A549 (cell line): ENCODE measurements around the gene CTNNA1. TPM values are rescaled to one million over a fixed set of nuclear protein-coding genes. Genes with fewer than 3 reads are reported as not detected.

Experiments used
- ATAC-seq, 2 experiments: fragments of 200-7000 bp in 1 of 2; fragments of >200 bp in 1 of 2; cut with Nextera tagmentation in 1 of 2; cut with Tn5 transposase in 1 of 2; 3 replicates each; pipeline versions ENCODE4 v1.8.0 to v1.9.1; 2018 to 2020; ENCODE audit warnings: mild to moderate bottlenecking in 1 of 2, moderate library complexity in 1 of 2
- CTCF ChIA-PET: fragments of 300-600 bp; sonication (Branson Sonifier 250); formaldehyde crosslinking; extraction: SDS; loops from one replicate; lab custom pipeline; 2021; ENCODE audit warnings: antibody characterized with exemption, inconsistent platforms; lab: Yijun Ruan, JAX
- POLR2A ChIA-PET: fragments of 350-600 bp; formaldehyde crosslinking; extraction: SDS; loops from one replicate; lab custom pipeline; 2021; ENCODE audit warnings: antibody characterized with exemption, inconsistent platforms; lab: Yijun Ruan, JAX
- DNase-seq, 2 experiments: peaks; one replicate each; pipeline versions ENCODE4 v3.0.0 to v3.0.0-alpha.2; 2011 to 2016; ENCODE audit warnings: low read depth in 1 of 2, low spot score in 1 of 2
- FAIRE-seq: peaks from 2 replicates; lab custom pipeline; 2011; peaks lifted over from hg19 to GRCh38; lab: Jason Lieb, UNC
- H3K27ac ChIP-seq, 2 experiments: fragments of >200 bp; sonication (Bioruptor Twin); formaldehyde crosslinking; 3 replicates each; pipeline ENCODE4 v1.5.1; 2016 to 2017
- H3K4me1 ChIP-seq: fragments of >200 bp; sonication (Bioruptor Twin); formaldehyde crosslinking; 3 replicates; pipeline ENCODE4 v1.6.1; 2016
- H3K4me2 ChIP-seq: fragments of >200 bp; sonication (Bioruptor Twin); formaldehyde crosslinking; 3 replicates; pipeline ENCODE4 v1.6.1; 2016
- H3K4me3 ChIP-seq: fragments of >200 bp; sonication (Bioruptor Twin); formaldehyde crosslinking; 3 replicates; pipeline ENCODE4 v1.5.1; 2016
- H3K9me3 ChIP-seq: fragments of >200 bp; sonication (Bioruptor Twin); formaldehyde crosslinking; 3 replicates; pipeline ENCODE4 v1.6.1; 2016
- ATOH8 ChIP-seq: fragments of 250-450 bp; sonication (Bioruptor Pico); IDR thresholded peaks from 2 replicates; pipeline ENCODE4 v1.5.0; 2020; ENCODE audit warnings: low read depth, mild to moderate bottlenecking, moderate library complexity
- BHLHE40 ChIP-seq: IDR thresholded peaks from 2 replicates; pipeline ENCODE4 v1.6.1; 2012; ENCODE audit warnings: low read depth, low read length, inconsistent platforms
- CBX2 ChIP-seq: fragments of 200-600 bp; sonication (generic); IDR thresholded peaks from 2 replicates; pipeline ENCODE4 v1.6.1; 2016; ENCODE audit warnings: low read depth, mild to moderate bottlenecking, borderline replicate concordance
- CBX8 ChIP-seq: fragments of 200-600 bp; sonication (generic); IDR thresholded peaks from 2 replicates; pipeline ENCODE4 v1.6.1; 2016
- E2F6 ChIP-seq: IDR thresholded peaks from 2 replicates; pipeline ENCODE4 v1.6.1; 2012; ENCODE audit warnings: low read depth, borderline replicate concordance
- ELK1 ChIP-seq: fragments of 150-350 bp; IDR thresholded peaks from 2 replicates; pipeline ENCODE4 v1.6.1; 2014; ENCODE audit warnings: low read depth, mild to moderate bottlenecking, low read length
- FOSB ChIP-seq: fragments of 250-450 bp; sonication (Bioruptor Pico); IDR thresholded peaks from 2 replicates; pipeline ENCODE4 v1.5.0; 2020; ENCODE audit warnings: mild to moderate bottlenecking, moderate library complexity
- FOSL2 ChIP-seq, 2 experiments: fragments of 450-650 bp in 1 of 2; fragments of >200 bp in 1 of 2; sonication (Bioruptor Twin) in 1 of 2; formaldehyde crosslinking; IDR thresholded peaks; 2 replicates each; pipeline versions ENCODE4 v1.5.0 to v1.6.1; 2016 to 2020; ENCODE audit warnings: mild to moderate bottlenecking in 1 of 2, moderate library complexity in 1 of 2
- HDAC2 ChIP-seq: fragments of 200-600 bp; sonication (generic); IDR thresholded peaks from 2 replicates; pipeline ENCODE4 v1.6.1; 2016
- HMGXB4 ChIP-seq: fragments of 250-450 bp; sonication (Bioruptor Pico); IDR thresholded peaks from 2 replicates; pipeline ENCODE4 v1.5.0; 2021; ENCODE audit warnings: mild to moderate bottlenecking, moderate library complexity, borderline replicate concordance
- HOXB5 ChIP-seq: fragments of 250-450 bp; sonication (Bioruptor Pico); IDR thresholded peaks from 2 replicates; pipeline ENCODE4 v1.5.0; 2020; ENCODE audit warnings: mild to moderate bottlenecking, moderate library complexity
- JUNB ChIP-seq: fragments of >200 bp; sonication (Bioruptor Twin); formaldehyde crosslinking; IDR thresholded peaks from 2 replicates; pipeline ENCODE4 v1.6.1; 2016
- KDM1A ChIP-seq: fragments of 200-600 bp; sonication (generic); IDR thresholded peaks from 2 replicates; pipeline ENCODE4 v1.6.1; 2016; ENCODE audit warnings: low read depth, mild to moderate bottlenecking
- MAFK ChIP-seq: fragments of 450-650 bp; IDR thresholded peaks from 2 replicates; pipeline ENCODE4 v1.6.1; 2014; ENCODE audit not compliant: partially characterized antibody
- MYC ChIP-seq: IDR thresholded peaks from 2 replicates; pipeline ENCODE4 v1.6.1; 2012; ENCODE audit warnings: mild to moderate bottlenecking, inconsistent platforms, low read length, improper control_type of control experiment, borderline replicate concordance
- NFE2L2 ChIP-seq: fragments of 150-350 bp; conservative IDR thresholded peaks from 2 replicates; pipeline ENCODE4 v1.6.1; 2014; ENCODE audit warnings: low read length
- NR3C1 ChIP-seq: fragments of >200 bp; sonication (Bioruptor Twin); formaldehyde crosslinking; IDR thresholded peaks from 3 replicates; pipeline ENCODE4 v1.6.1; 2017
- PHF8 ChIP-seq: fragments of 200-600 bp; sonication (generic); IDR thresholded peaks from 2 replicates; pipeline ENCODE4 v1.6.1; 2016; ENCODE audit warnings: low read depth, mild to moderate bottlenecking, antibody characterized with exemption, moderate library complexity, borderline replicate concordance
- RARB ChIP-seq: fragments of 250-450 bp; sonication (Bioruptor Pico); IDR thresholded peaks from 2 replicates; pipeline ENCODE4 v1.8.0; 2021; ENCODE audit warnings: mild to moderate bottlenecking, moderate library complexity
- RCOR1 ChIP-seq: fragments of 150-350 bp; IDR thresholded peaks from 2 replicates; pipeline ENCODE4 v1.6.1; 2014; ENCODE audit warnings: antibody characterized with exemption, low read length, low read depth
- REST ChIP-seq: fragments of 200-600 bp; sonication (generic); IDR thresholded peaks from 2 replicates; pipeline ENCODE4 v1.6.1; 2016; ENCODE audit warnings: antibody characterized with exemption, mild to moderate bottlenecking, moderate library complexity
- SMC3 ChIP-seq: fragments of >200 bp; sonication (Bioruptor Twin); formaldehyde crosslinking; IDR thresholded peaks from 3 replicates; pipeline ENCODE4 v1.6.1; 2018; ENCODE audit warnings: inconsistent platforms
- TFCP2L1 ChIP-seq: fragments of 250-450 bp; sonication (Bioruptor Pico); IDR thresholded peaks from 2 replicates; pipeline ENCODE4 v1.5.0; 2021; ENCODE audit warnings: mild to moderate bottlenecking
- TP53 ChIP-seq: fragments of 250-450 bp; sonication (Bioruptor Pico); IDR thresholded peaks from 2 replicates; pipeline ENCODE4 v1.5.0; 2021; ENCODE audit warnings: mild to moderate bottlenecking, moderate library complexity
- USF2 ChIP-seq: fragments of 450-650 bp; IDR thresholded peaks from 2 replicates; pipeline ENCODE4 v1.6.1; 2014; ENCODE audit warnings: antibody characterized with exemption
- ZC3H11A ChIP-seq: fragments of 450-650 bp; IDR thresholded peaks from 2 replicates; pipeline ENCODE4 v1.6.1; 2014; ENCODE audit warnings: antibody characterized with exemption, mild to moderate bottlenecking
- ZNF302 ChIP-seq: fragments of 250-450 bp; sonication (Bioruptor Pico); IDR thresholded peaks from 2 replicates; pipeline ENCODE4 v1.9.0; 2021; ENCODE audit warnings: inconsistent platforms, mild to moderate bottlenecking, moderate library complexity
- WGBS: methylation state at CpG from one replicate; pipeline ENCODE4 v1.1.6; 2017; ENCODE audit errors: missing lambda C conversion rate; 5-methylcytosine and 5-hydroxymethylcytosine counted together
- polyA plus RNA-seq, 4 experiments: library from polyadenylated mRNA; depleted of rRNA in 3 of 4; stranded (reverse); fragments of >200 nt; fragmentation: RNase III in 1 of 4; extraction: RNeasy Plus Mini Kit Qiagen cat#74134 plus additional on column Dnase treatment in 1 of 4; gene quantifications; 2 replicates in 3 of 4; 3 replicates in 1 of 4; pipeline ENCODE4 v1.2.3, GENCODE V29; 2011 to 2017

The CTNNA1 gene
- polyA plus RNA-seq, 2 of the 4 experiments (the other 2 are of a cell fraction): 154 to 184 TPM

GRCh38 chr5:138829341-138829740, 76.1 kb downstream of the CTNNA1 start:
- CTCF ChIA-PET: interaction anchor here (0.5 to 1.0 kb wide), 5 partner anchors 28 to 433 kb away, joined by 3 to 6 read pairs (median 3); no protein-coding TSS in a partner anchor
- no peak overlapping the region for H3K4me2 ChIP-seq
- FAIRE-seq (no peak), ATAC-seq (no peak), DNase-seq (no peak)
- H3K9me3 ChIP-seq: no peaks in the 10 kb centered on the region
- POLR2A ChIA-PET: no interaction called here
- H3K4me3 ChIP-seq: no peak overlapping the region
- WGBS: 87% methylated on average over 3 of the region's 3 CpGs
- H3K4me1 ChIP-seq: no peaks in the 10 kb centered on the region
- TF ChIP-seq CBX2: no peak
- no peak for TF ChIP-seq SMC3
- no peak for TF ChIP-seq MAFK
- TF ChIP-seq USF2: no peak
- TF ChIP-seq ATOH8 (CRISPR knock-in tag): no peak
- no peak for TF ChIP-seq FOSB
- no peak for TF ChIP-seq TP53 (CRISPR knock-in tag)
- no peak for TF ChIP-seq HMGXB4 (CRISPR knock-in tag)
- TF ChIP-seq NFE2L2: no peak
- no peak for TF ChIP-seq ZNF302 (CRISPR knock-in tag)
- TF ChIP-seq KDM1A: no peak
- TF ChIP-seq NR3C1: no peak
- TF ChIP-seq BHLHE40: no peak
- TF ChIP-seq PHF8: no peak
- no peak for TF ChIP-seq ELK1
- no peak for TF ChIP-seq E2F6
- no peak for TF ChIP-seq TFCP2L1
- TF ChIP-seq HOXB5 (CRISPR knock-in tag): no peak
- TF ChIP-seq JUNB: no peak
- H3K27ac ChIP-seq: no peak overlapping the region

- FAIRE-seq (peak; percentile 32), DNase-seq (no peak), ATAC-seq (no peak)
- Histone ChIP-seq H3K9me3 (no peaks in the 10 kb centered on the region), H3K4me2 (no peak overlapping the region), H3K4me3 (no peak overlapping the region), H3K4me1 (no peaks in the 10 kb centered on the region), H3K27ac (no peak overlapping the region)
- ChIA-PET POLR2A (no interaction called here), CTCF (interaction anchor here (1.2 to 1.8 kb wide), 2 partner anchors 11 to 13 kb away, joined by 3 to 5 read pairs; no protein-coding TSS in a partner anchor)
- TF ChIP-seq PHF8: no peak
- no peak for TF ChIP-seq KDM1A
- TF ChIP-seq HDAC2: no peak
- TF ChIP-seq HMGXB4 (CRISPR knock-in tag): no peak
- no peak for TF ChIP-seq RARB (CRISPR knock-in tag)
- no peak for TF ChIP-seq ZNF302 (CRISPR knock-in tag)
- TF ChIP-seq BHLHE40: no peak
- no peak for TF ChIP-seq ZC3H11A
- TF ChIP-seq MYC: no peak
- no peak for TF ChIP-seq REST
- no peak for TF ChIP-seq CBX8
- TF ChIP-seq JUNB: no peak
- no peak for TF ChIP-seq FOSL2 (IDR thresholded peaks at IDR 0.05)
- TF ChIP-seq FOSL2 (CRISPR knock-in tag; IDR thresholded peaks at IDR 0.05): no peak
- no peak for TF ChIP-seq RCOR1
These were observed 78.5 kb downstream of the CTNNA1 start for GRCh38 chr5:138831703-138832102.
